ENCODE data around the gene POLR2J.
"Not testable (repeated sequence)": the region's sequence is repeated elsewhere in the genome, so short reads cannot be mapped to it uniquely, and the experiment has no call there.

DNA sequence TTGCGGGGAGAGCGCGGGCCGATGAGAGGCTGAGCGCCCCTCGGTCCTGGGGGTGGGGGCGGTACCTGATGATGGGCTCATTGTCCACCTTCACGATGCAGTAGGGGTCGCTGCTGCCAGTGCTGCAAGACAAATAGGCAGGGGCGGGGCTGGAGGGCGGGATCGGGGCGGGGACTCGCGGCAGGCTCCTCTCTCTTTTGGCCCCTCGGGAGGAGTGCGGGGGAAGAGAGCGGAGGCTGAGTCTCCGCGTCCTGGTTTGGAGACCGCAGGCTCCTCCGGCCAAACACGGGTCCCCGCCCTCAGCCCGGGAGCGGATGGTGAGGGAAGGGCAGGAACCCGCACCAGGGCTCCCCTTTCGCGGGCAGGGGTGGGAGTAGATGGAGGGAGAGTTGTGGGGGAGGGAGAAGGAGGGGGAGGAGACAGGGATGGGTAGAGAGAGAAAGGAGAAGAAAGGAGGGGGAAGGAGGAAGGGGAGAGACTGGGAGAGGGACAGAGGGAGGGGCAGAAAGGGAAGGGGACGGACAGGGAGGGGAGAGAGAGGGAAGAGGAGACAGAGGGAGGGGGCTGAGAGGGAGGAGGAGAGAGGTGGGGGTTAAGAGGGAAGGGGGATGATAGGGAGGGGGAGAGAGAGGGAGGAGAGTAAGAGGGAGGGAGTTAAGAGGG lies 33.3 kb upstream of the POLR2J start:
- TF ChIP-seq, protein P1, sequence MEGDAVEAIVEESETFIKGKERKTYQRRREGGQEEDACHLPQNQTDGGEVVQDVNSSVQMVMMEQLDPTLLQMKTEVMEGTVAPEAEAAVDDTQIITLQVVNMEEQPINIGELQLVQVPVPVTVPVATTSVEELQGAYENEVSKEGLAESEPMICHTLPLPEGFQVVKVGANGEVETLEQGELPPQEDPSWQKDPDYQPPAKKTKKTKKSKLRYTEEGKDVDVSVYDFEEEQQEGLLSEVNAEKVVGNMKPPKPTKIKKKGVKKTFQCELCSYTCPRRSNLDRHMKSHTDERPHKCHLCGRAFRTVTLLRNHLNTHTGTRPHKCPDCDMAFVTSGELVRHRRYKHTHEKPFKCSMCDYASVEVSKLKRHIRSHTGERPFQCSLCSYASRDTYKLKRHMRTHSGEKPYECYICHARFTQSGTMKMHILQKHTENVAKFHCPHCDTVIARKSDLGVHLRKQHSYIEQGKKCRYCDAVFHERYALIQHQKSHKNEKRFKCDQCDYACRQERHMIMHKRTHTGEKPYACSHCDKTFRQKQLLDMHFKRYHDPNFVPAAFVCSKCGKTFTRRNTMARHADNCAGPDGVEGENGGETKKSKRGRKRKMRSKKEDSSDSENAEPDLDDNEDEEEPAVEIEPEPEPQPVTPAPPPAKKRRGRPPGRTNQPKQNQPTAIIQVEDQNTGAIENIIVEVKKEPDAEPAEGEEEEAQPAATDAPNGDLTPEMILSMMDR (IDR thresholded peaks at IDR 0.05) = not testable (repeated sequence)
- TF ChIP-seq POLR2A (IDR thresholded peaks at IDR 0.05) = not testable (repeated sequence)
